ENCODE measurements around the gene POLD4. TPM values are rescaled to one million over a fixed set of nuclear protein-coding genes. Genes with fewer than 3 reads are reported as not detected.
"Not testable (repeated sequence)": the region's sequence is repeated elsewhere in the genome, so short reads cannot be mapped to it uniquely, and the experiment has no call there.

Gene POLD4
- polyA plus RNA-seq (2013) = 45.2 and 45.7 TPM in 2 replicates

DNA sequence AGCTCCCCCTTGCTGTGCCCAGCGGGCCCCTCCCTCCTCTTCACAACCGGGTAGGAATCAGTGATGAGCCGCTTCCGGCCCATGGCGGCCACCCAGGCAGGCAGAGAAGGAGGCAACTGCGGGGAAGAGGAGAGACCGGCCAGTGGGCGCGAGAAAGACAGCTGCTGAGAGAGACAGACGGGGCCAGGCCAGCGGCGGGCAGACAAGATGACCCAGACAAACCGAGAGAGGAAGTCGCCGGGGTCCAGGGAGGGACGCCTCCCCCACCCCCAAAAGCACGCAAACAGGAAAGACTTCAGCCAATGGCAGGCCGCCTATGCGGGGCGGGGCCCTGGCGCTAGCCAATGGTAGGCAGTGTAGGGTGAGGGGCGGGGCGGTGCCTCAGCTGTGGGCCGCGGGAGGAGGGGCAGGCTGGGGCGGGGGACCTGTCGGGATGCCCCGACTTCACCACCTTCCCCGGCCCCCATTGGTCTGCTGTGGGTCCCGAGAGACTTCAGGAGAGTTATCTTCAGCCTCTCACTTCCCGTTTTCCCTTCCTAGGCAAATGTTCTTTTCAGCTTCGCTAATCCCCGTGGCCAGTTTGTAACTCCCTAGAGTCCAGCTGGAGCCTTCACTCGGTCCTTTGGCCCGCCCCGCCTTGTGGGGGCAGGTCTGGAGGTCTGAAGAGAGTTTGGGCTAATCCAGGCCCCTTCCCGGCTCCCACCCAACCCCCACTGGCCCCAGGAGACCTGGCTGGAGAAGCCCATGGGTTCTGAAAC, at the start of gene POLD4:
TSS of gene POLD4 (minus strand) at position 230 of the 758 bp plus-strand sequence. CDS start at position 83, 147 bp downstream.
- no peaks in the 10 kb centered on the region for H3K27me3 ChIP-seq (ENCODE audit: insufficient read depth, low read length)
- H3K9ac ChIP-seq (ENCODE audit: low read length) = peak within 1 kb of the TSS; percentile 71
- H3K36me3 ChIP-seq (ENCODE audit: control insufficient read depth in 1 of 2, insufficient read depth in 2 of 2, low read length in 2 of 2) = no peaks in the 10 kb centered on the region
- H4K8ac ChIP-seq (ENCODE audit: low read depth, low read length) = peak within 1 kb of the TSS; percentile 87
- peak within 1 kb of the TSS; percentile 76 for H2BK5ac ChIP-seq (ENCODE audit: low read depth, low read length, poor library complexity)
- peak within 1 kb of the TSS; percentile 77 for H3K4ac ChIP-seq (ENCODE audit: low read depth, low read length)
- H3K23ac ChIP-seq (ENCODE audit: low read length) = peak within 1 kb of the TSS; percentile 6
- peak within 1 kb of the TSS; percentile 80 for H3K14ac ChIP-seq (ENCODE audit: low read length)
- peak within 1 kb of the TSS; percentile 80 for H3K4me3 ChIP-seq (ENCODE audit: low read depth, low read length)
- peaks cover 19% of the 10 kb centered on the region for H3K79me1 ChIP-seq (ENCODE audit: low read length)
- WGBS (ENCODE audit: extremely low coverage, insufficient coverage, insufficient read length) = no CpG with 5 or more reads among the region's 37 CpGs
- peak within 1 kb of the TSS; percentile 87 for H3K4me2 ChIP-seq (ENCODE audit: low read length)
- H4K12ac ChIP-seq (ENCODE audit: low read depth, low read length) = peak within 1 kb of the TSS; percentile 72
- peaks cover 18 to 25% of the 10 kb centered on the region in 2 experiments for H3K4me1 ChIP-seq (ENCODE audit: control insufficient read depth in 1 of 2, insufficient read depth in 2 of 2, low read length in 2 of 2)
- peak within 1 kb of the TSS; percentile 66 for H2BK120ac ChIP-seq (ENCODE audit: insufficient read depth, low read length, poor library complexity)
- peak; percentile 92 to 93 for DNase-seq
- no peaks in the 10 kb centered on the region for H3K9me3 ChIP-seq (ENCODE audit: insufficient read depth, low read depth, low read length)
- H4K91ac ChIP-seq (ENCODE audit: low read depth, low read length) = peak within 1 kb of the TSS; percentile 93
- H3K18ac ChIP-seq (ENCODE audit: low read length) = peak within 1 kb of the TSS; percentile 61
- peak within 1 kb of the TSS; percentile 61 for H2AFZ ChIP-seq (ENCODE audit: insufficient read depth, low read length, poor library complexity)
- H2AK5ac ChIP-seq (ENCODE audit: low read length) = peak within 1 kb of the TSS; percentile 86
- H3K27ac ChIP-seq (ENCODE audit: low read depth, low read length) = peak within 1 kb of the TSS; percentile 91
- peaks cover 9% of the 10 kb centered on the region for H3K79me2 ChIP-seq (ENCODE audit: control insufficient read depth, insufficient read depth, low read length, poor library complexity)
- H2BK12ac ChIP-seq (ENCODE audit: low read length) = peak within 1 kb of the TSS; percentile 78

DNA sequence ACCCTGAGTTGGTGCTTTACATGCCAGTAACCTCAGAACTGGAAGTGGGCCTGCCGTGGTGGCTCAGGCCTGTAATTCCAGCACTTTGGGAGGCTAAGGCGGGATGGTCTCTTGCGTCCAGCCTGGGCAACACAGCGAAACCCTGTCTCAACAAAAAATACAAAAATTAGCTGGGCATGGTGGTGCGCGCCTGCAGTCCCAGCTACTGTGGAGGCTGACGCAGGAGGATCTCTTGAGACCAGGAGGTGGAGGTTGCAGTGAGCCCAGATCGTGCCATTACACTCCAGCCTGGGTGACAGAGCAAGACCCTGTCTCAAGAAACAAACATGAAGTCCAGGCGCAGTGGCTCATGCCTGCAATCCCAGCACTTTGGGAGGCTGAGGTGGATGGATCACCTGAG, 49.7 kb upstream of the POLD4 start:
- H4K8ac ChIP-seq (ENCODE audit: low read depth, low read length); H2AK5ac ChIP-seq (ENCODE audit: low read length); H2BK120ac ChIP-seq (ENCODE audit: insufficient read depth, low read length, poor library complexity); H2BK12ac ChIP-seq (ENCODE audit: low read length); H3K4me3 ChIP-seq (ENCODE audit: low read depth, low read length); H4K91ac ChIP-seq (ENCODE audit: low read depth, low read length); H3K9ac ChIP-seq (ENCODE audit: low read length); H3K4me2 ChIP-seq (ENCODE audit: low read length); H3K9me3 ChIP-seq (ENCODE audit: insufficient read depth, low read depth, low read length); H4K12ac ChIP-seq (ENCODE audit: low read depth, low read length); DNase-seq; H3K23ac ChIP-seq (ENCODE audit: low read length); H3K4ac ChIP-seq (ENCODE audit: low read depth, low read length); H3K27me3 ChIP-seq (ENCODE audit: insufficient read depth, low read length); H3K18ac ChIP-seq (ENCODE audit: low read length); H2AFZ ChIP-seq (ENCODE audit: insufficient read depth, low read length, poor library complexity); H3K14ac ChIP-seq (ENCODE audit: low read length); H2BK5ac ChIP-seq (ENCODE audit: low read depth, low read length, poor library complexity); H3K27ac ChIP-seq (ENCODE audit: low read depth, low read length): not testable (repeated sequence)
- H3K36me3 ChIP-seq (ENCODE audit: control insufficient read depth in 1 of 2, insufficient read depth in 2 of 2, low read length in 2 of 2) = peaks cover 22% of the 10 kb centered on the region in 2 experiments
- H3K79me2 ChIP-seq (ENCODE audit: control insufficient read depth, insufficient read depth, low read length, poor library complexity) = peaks cover 13% of the 10 kb centered on the region
- no CpG with 5 or more reads among the region's 9 CpGs for WGBS (ENCODE audit: extremely low coverage, insufficient coverage, insufficient read length)
- peaks cover 10% of the 10 kb centered on the region for H3K79me1 ChIP-seq (ENCODE audit: low read length)
- H3K4me1 ChIP-seq (ENCODE audit: control insufficient read depth in 1 of 2, insufficient read depth in 2 of 2, low read length in 2 of 2) = peaks cover 12 to 18% of the 10 kb centered on the region in 2 experiments

GRCh38 chr11:67402192-67402839, 49.0 kb upstream of the POLD4 start:
- Histone ChIP-seq H3K36me3 (ENCODE audit: control insufficient read depth in 1 of 2, insufficient read depth in 2 of 2, low read length in 2 of 2) (peaks cover 30% of the 10 kb centered on the region in 2 experiments), H3K4ac (ENCODE audit: low read depth, low read length) (peak overlapping the region; percentile 58), H4K91ac (ENCODE audit: low read depth, low read length) (peak overlapping the region; percentile 97), H3K79me2 (ENCODE audit: control insufficient read depth, insufficient read depth, low read length, poor library complexity) (peaks cover 13% of the 10 kb centered on the region), H4K12ac (ENCODE audit: low read depth, low read length) (peak overlapping the region; percentile 91), H3K18ac (ENCODE audit: low read length) (peak overlapping the region; percentile 90), H3K27ac (ENCODE audit: low read depth, low read length) (peak overlapping the region; percentile 61), H2BK5ac (ENCODE audit: low read depth, low read length, poor library complexity) (peak overlapping the region; percentile 50), H2AFZ (ENCODE audit: insufficient read depth, low read length, poor library complexity) (peak overlapping the region; percentile 90), H3K4me2 (ENCODE audit: low read length) (peak overlapping the region; percentile 53), H3K79me1 (ENCODE audit: low read length) (peaks cover 10% of the 10 kb centered on the region), H2BK120ac (ENCODE audit: insufficient read depth, low read length, poor library complexity) (peak overlapping the region; percentile 84), H2BK12ac (ENCODE audit: low read length) (peak overlapping the region; percentile 42), H3K4me1 (ENCODE audit: control insufficient read depth in 1 of 2, insufficient read depth in 2 of 2, low read length in 2 of 2) (peaks cover 12 to 18% of the 10 kb centered on the region in 2 experiments), H4K8ac (ENCODE audit: low read depth, low read length) (peak overlapping the region; percentile 99), H3K14ac (ENCODE audit: low read length) (peak overlapping the region; percentile 88), H2AK5ac (ENCODE audit: low read length) (peak overlapping the region; percentile 84)
- H3K9me3 ChIP-seq (ENCODE audit: insufficient read depth, low read depth, low read length); H3K27me3 ChIP-seq (ENCODE audit: insufficient read depth, low read length); H3K4me3 ChIP-seq (ENCODE audit: low read depth, low read length); H3K9ac ChIP-seq (ENCODE audit: low read length); H3K23ac ChIP-seq (ENCODE audit: low read length); DNase-seq: not testable (repeated sequence)
- WGBS (ENCODE audit: extremely low coverage, insufficient coverage, insufficient read length) = no CpG with 5 or more reads among the region's 19 CpGs

DNA sequence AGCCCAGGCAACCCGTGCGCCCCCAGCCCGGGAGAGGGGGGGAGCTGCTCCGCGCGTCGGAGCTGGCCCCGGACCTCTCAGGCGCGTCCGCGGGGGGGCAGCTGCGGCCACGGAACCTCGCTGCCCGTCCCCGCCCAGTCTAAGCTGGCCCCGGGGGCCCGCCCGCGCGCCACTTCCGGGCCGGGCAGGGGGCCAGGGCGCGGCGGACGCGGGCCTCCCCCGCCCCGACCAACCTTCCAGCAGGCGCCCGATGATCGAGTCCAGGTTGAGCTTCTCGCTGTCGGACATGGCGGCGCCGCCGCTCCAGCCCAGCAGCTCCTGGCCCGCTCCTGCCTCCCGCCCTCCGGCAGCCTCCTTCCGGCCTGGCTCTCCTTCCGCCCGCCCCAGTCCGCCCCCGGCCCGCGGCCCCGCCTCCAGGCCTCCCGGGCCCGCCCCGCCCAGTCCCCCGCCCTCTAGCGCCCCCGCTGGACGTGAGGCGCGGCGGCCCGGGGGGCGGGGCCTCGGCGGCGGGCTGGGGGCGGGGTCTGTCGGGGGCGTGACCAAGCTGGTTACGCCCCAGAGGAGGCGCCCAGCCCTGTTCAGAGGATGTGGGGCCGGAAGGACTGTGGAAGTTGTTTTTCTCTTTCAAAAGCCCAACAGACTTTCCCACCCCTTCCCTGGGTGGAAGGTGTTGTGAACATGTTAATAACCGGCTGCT, 48.3 kb upstream of the POLD4 start, which contains the start of gene PPP1CA:
TSS of gene PPP1CA (minus strand) at position 364 of the 697 bp plus-strand sequence. CDS start at position 288, 76 bp downstream.
- H3K27me3 ChIP-seq (ENCODE audit: insufficient read depth, low read length) = no peaks in the 10 kb centered on the region
- H3K4me2 ChIP-seq (ENCODE audit: low read length) = peak within 1 kb of the TSS; percentile 79
- H4K8ac ChIP-seq (ENCODE audit: low read depth, low read length) = peak within 1 kb of the TSS; percentile 99
- H3K79me2 ChIP-seq (ENCODE audit: control insufficient read depth, insufficient read depth, low read length, poor library complexity) = peaks cover 13% of the 10 kb centered on the region
- H2AK5ac ChIP-seq (ENCODE audit: low read length) = peak within 1 kb of the TSS; percentile 86
- H2BK120ac ChIP-seq (ENCODE audit: insufficient read depth, low read length, poor library complexity) = peak within 1 kb of the TSS; percentile 85
- H3K4me1 ChIP-seq (ENCODE audit: control insufficient read depth in 1 of 2, insufficient read depth in 2 of 2, low read length in 2 of 2) = peaks cover 12 to 18% of the 10 kb centered on the region in 2 experiments
- peak within 1 kb of the TSS; percentile 97 for H4K91ac ChIP-seq (ENCODE audit: low read depth, low read length)
- peaks cover 32 to 37% of the 10 kb centered on the region in 2 experiments for H3K36me3 ChIP-seq (ENCODE audit: control insufficient read depth in 1 of 2, insufficient read depth in 2 of 2, low read length in 2 of 2)
- H3K4ac ChIP-seq (ENCODE audit: low read depth, low read length) = peak within 1 kb of the TSS; percentile 99
- peak; percentile 71 to 85 for DNase-seq
- H3K23ac ChIP-seq (ENCODE audit: low read length) = no peak within 1 kb of the TSS
- peak within 1 kb of the TSS; percentile 99 for H2AFZ ChIP-seq (ENCODE audit: insufficient read depth, low read length, poor library complexity)
- peak within 1 kb of the TSS; percentile 98 for H3K9ac ChIP-seq (ENCODE audit: low read length)
- peak within 1 kb of the TSS; percentile 93 for H3K14ac ChIP-seq (ENCODE audit: low read length)
- no peaks in the 10 kb centered on the region for H3K9me3 ChIP-seq (ENCODE audit: insufficient read depth, low read depth, low read length)
- peak within 1 kb of the TSS; percentile 97 for H2BK5ac ChIP-seq (ENCODE audit: low read depth, low read length, poor library complexity)
- peak within 1 kb of the TSS; percentile 91 for H3K4me3 ChIP-seq (ENCODE audit: low read depth, low read length)
- peaks cover 10% of the 10 kb centered on the region for H3K79me1 ChIP-seq (ENCODE audit: low read length)
- peak within 1 kb of the TSS; percentile 42 for H2BK12ac ChIP-seq (ENCODE audit: low read length)
- WGBS (ENCODE audit: extremely low coverage, insufficient coverage, insufficient read length) = no CpG with 5 or more reads among the region's 73 CpGs
- H3K27ac ChIP-seq (ENCODE audit: low read depth, low read length) = peak within 1 kb of the TSS; percentile 96
- peak within 1 kb of the TSS; percentile 92 for H3K18ac ChIP-seq (ENCODE audit: low read length)
- peak within 1 kb of the TSS; percentile 91 for H4K12ac ChIP-seq (ENCODE audit: low read depth, low read length)

Measured in trophoblast cell (in vitro differentiated cells and primary cell).